Stimulated activated CD8-positive, alpha-beta memory T cell treated with anti-CD3 and anti-CD28 coated beads, Interleukin-2, amount 100 ng/mL, for 48 hours (primary cell): Measurements from ENCODE around the gene ZFAND2A.
"Not testable (repeated sequence)": the region's sequence is repeated elsewhere in the genome, so short reads cannot be mapped to it uniquely, and the experiment has no call there.

Experiments
- DNase-seq, 2 donors: peaks; one replicate each; pipeline ENCODE4 v3.0.0-alpha.2; 2020; ENCODE audit warnings: low read depth in 2 of 2

The ZFAND2A gene

GRCh38 chr7:1175597-1175966 lies 15.6 kb upstream of the ZFAND2A start:
- DNase-seq, result no peak

GRCh38 chr7:1174881-1175596 lies 15.0 kb upstream of the ZFAND2A start:
- no peak for DNase-seq

- no peak for DNase-seq
Observed at GRCh38 chr7:1174002-1174401, 14.0 kb upstream of the ZFAND2A start.

GRCh38 chr7:1172666-1173523 lies 12.9 kb upstream of the ZFAND2A start:
- no peak for DNase-seq

GRCh38 chr7:1171516-1171915 lies 11.5 kb upstream of the ZFAND2A start:
- not testable (repeated sequence) for DNase-seq

- DNase-seq, result no peak
Observed at GRCh38 chr7:1170741-1171501, 10.9 kb upstream of the ZFAND2A start.

- peak; percentile 92 to 96 for DNase-seq
Observed at GRCh38 chr7:1169409-1170368, 9.7 kb upstream of the ZFAND2A start.

- DNase-seq, result no peak
Observed at GRCh38 chr7:1168422-1168821, 8.4 kb upstream of the ZFAND2A start.

- DNase-seq, result no peak
Observed at GRCh38 chr7:1164436-1164835, 4.4 kb upstream of the ZFAND2A start.

- DNase-seq, result no peak
Observed at GRCh38 chr7:1163121-1163520, 3.1 kb upstream of the ZFAND2A start.

- no peak for DNase-seq
Observed at GRCh38 chr7:1160670-1161021, 650 bp upstream of the ZFAND2A start.

GRCh38 chr7:1159231-1159630 lies 765 bp downstream of the ZFAND2A start:
- DNase-seq, result not testable (repeated sequence)

GRCh38 chr7:1158203-1159126 lies 1.5 kb downstream of the ZFAND2A start:
- no peak for DNase-seq

GRCh38 chr7:1156782-1157535 lies 3.0 kb downstream of the ZFAND2A start:
- DNase-seq, result no peak

- not testable (repeated sequence) for DNase-seq
Observed at GRCh38 chr7:1155818-1156781, 3.9 kb downstream of the ZFAND2A start.

GRCh38 chr7:1154172-1154739 lies 5.7 kb downstream of the ZFAND2A start:
- no peak for DNase-seq

- DNase-seq, result no peak
Observed at GRCh38 chr7:1152492-1152891, 7.5 kb downstream of the ZFAND2A start.
